HG02623 (cell line): ENCODE data around the gene ARHGEF1.

Experiments
- ATAC-seq: cut with Tn5 transposase; IDR thresholded peaks from one replicate; pipeline ENCODE4 v1.9.1; 2021; ENCODE audit warnings: moderate library complexity; ENCODE audit not compliant: unreplicated experiment

The ARHGEF1 gene

DNA sequence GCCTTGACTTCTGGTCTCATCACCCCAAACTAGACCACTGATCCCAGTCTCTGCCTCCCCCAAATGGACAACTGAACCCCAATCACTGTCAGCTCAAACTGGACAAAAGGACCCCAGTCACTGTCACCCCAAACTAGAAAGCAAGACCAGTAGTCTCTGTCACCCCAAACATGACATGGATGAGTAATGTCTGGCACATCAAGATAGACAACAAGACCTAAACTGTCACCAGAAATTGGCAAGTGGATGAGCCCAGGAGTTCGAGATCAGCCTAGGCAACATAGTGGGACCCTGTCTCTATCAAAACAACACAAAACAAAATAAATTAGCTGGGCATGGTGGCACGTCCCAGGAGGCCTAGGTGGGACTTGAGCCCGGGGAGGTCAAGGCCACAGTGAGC, 64.1 kb downstream of the ARHGEF1 start:
- no peak for ATAC-seq

DNA sequence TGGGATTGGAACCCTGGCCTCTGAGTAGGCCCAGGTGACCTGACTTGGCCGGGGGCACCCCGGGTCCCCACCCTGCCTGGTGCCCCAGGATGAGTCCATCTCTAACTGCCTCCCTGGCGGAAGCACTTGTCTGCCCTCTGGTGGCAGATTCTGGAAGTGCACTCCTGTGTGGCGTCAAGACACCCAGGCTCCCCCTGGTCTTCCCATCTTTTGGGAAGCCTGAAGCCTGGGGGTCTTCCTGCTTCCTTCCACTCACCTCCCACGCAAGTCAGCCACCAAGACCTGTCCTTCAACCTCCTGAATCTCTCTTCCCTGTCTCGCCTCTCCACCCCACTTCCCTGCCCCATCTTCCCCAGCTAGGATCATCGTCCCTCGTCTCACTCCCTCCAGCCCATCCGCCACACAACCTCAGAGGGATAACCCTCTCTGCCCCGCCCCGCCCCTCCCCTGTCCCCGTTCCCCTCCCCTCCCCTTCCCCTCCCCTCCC, 68.7 kb downstream of the ARHGEF1 start:
- ATAC-seq: no peak

GRCh38 chr19:41955521-41955920, 72.5 kb downstream of the ARHGEF1 start:
- ATAC-seq: no peak

DNA sequence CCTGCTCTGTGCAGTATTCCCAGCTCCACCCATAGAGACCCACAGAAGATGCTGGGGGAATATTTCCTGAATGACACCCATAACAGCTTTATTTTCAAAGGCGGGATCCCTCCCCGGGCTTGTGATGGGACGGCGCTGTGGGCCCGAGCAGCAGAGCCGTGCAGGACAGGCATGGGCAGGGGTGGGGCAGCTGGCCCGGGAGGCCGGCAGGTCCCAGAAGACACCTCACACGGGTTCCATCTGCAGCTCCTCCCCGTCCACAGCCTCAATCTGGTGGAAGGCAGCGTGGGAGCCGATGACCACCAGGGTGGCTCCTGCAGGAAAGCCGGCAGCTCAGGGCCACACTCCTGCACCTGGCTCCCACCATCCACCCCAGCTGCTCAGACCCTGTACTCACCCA, 73.6 kb downstream of the ARHGEF1 start:
- ATAC-seq: no peak
